H9 (cell line): Measurements from ENCODE around the gene MCOLN3. TPM values are rescaled to one million over a fixed set of nuclear protein-coding genes. Genes with fewer than 3 reads are reported as not detected.

Source experiments
- DNase-seq: peaks from one replicate; pipeline ENCODE4 v3.0.0-alpha.2; 2017
- H2AFZ ChIP-seq: one replicate; pipeline ENCODE4 v1.6.1; 2013; ENCODE audit warnings: mild to moderate bottlenecking, low read length, control low read depth, moderate library complexity
- H2AK5ac ChIP-seq: 2 replicates; pipeline ENCODE4 v1.6.1; 2013; ENCODE audit warnings: low read length, control low read depth, mixed read lengths; ENCODE audit not compliant: insufficient read length
- H2BK120ac ChIP-seq: one replicate; pipeline ENCODE4 v1.6.1; 2013; ENCODE audit warnings: low read depth, mild to moderate bottlenecking, low read length, control low read depth, inconsistent platforms; ENCODE audit not compliant: poor library complexity, severe bottlenecking
- H2BK12ac ChIP-seq: 2 replicates; pipeline ENCODE4 v1.6.1; 2013; ENCODE audit warnings: low read length, control low read depth, mixed read lengths, low read depth; ENCODE audit not compliant: insufficient read length
- H2BK15ac ChIP-seq: 2 replicates; pipeline ENCODE4 v1.6.1; 2013; ENCODE audit warnings: low read depth, low read length, control low read depth
- H2BK20ac ChIP-seq: one replicate; pipeline ENCODE4 v1.6.1; 2013; ENCODE audit warnings: low read depth, mild to moderate bottlenecking, low read length, control low read depth, inconsistent platforms; ENCODE audit not compliant: poor library complexity, severe bottlenecking
- H2BK5ac ChIP-seq: 2 replicates; pipeline ENCODE4 v1.6.1; 2013; ENCODE audit warnings: low read length, control low read depth, mixed read lengths; ENCODE audit not compliant: insufficient read length
- H3K14ac ChIP-seq: 2 replicates; pipeline ENCODE4 v1.6.1; 2013; ENCODE audit warnings: low read length, control low read depth; ENCODE audit not compliant: insufficient read depth
- H3K18ac ChIP-seq: 2 replicates; pipeline ENCODE4 v1.6.1; 2013; ENCODE audit warnings: low read depth, mild to moderate bottlenecking, mixed read lengths, low read length, control low read depth; ENCODE audit not compliant: insufficient read length
- H3K23ac ChIP-seq: 2 replicates; pipeline ENCODE4 v1.6.1; 2013; ENCODE audit warnings: low read length, control low read depth, mixed read lengths, low read depth; ENCODE audit not compliant: insufficient read length
- H3K23me2 ChIP-seq: 2 replicates; pipeline ENCODE4 v1.6.1; 2013; ENCODE audit warnings: low read depth, mild to moderate bottlenecking, mixed read lengths, low read length, control low read depth; ENCODE audit not compliant: insufficient read length, poor library complexity, severe bottlenecking
- H3K27ac ChIP-seq: 2 replicates; pipeline ENCODE4 v1.5.1; 2013; ENCODE audit warnings: low read length, control low read depth, mixed read lengths, low read depth; ENCODE audit not compliant: insufficient read length
- H3K27me3 ChIP-seq: 2 replicates; pipeline ENCODE4 v1.6.1; 2013; ENCODE audit warnings: low read length, control low read depth, inconsistent platforms; ENCODE audit not compliant: insufficient read depth
- H3K4ac ChIP-seq: 2 replicates; pipeline ENCODE4 v1.6.1; 2013; ENCODE audit warnings: low read depth, mild to moderate bottlenecking, control low read depth, inconsistent platforms, low read length, moderate library complexity
- H3K4me1 ChIP-seq: 2 replicates; pipeline ENCODE4 v1.6.1; 2013; ENCODE audit warnings: low read length, control low read depth, inconsistent platforms; ENCODE audit not compliant: insufficient read depth
- H3K4me2 ChIP-seq: 2 replicates; pipeline ENCODE4 v1.6.1; 2013; ENCODE audit warnings: low read length, control low read depth, mixed read lengths; ENCODE audit not compliant: insufficient read length, insufficient read depth
- H3K56ac ChIP-seq: 2 replicates; pipeline ENCODE4 v1.6.1; 2013; ENCODE audit warnings: low read depth, mild to moderate bottlenecking, mixed read lengths, low read length, control low read depth; ENCODE audit not compliant: insufficient read length
- H3K79me1 ChIP-seq: 2 replicates; pipeline ENCODE4 v1.6.1; 2013; ENCODE audit warnings: low read depth, mild to moderate bottlenecking, moderate library complexity, low read length, control low read depth, inconsistent platforms; ENCODE audit not compliant: insufficient read depth, poor library complexity, severe bottlenecking
- H3K79me2 ChIP-seq: 2 replicates; pipeline ENCODE4 v1.6.1; 2013; ENCODE audit warnings: low read length, control low read depth, inconsistent platforms; ENCODE audit not compliant: insufficient read depth
- H3K9ac ChIP-seq: 2 replicates; pipeline ENCODE4 v1.6.1; 2013; ENCODE audit warnings: low read length, control low read depth, mixed read lengths; ENCODE audit not compliant: insufficient read length; ENCODE audit errors: extremely low read depth
- H3K9me3 ChIP-seq: one replicate; pipeline ENCODE4 v1.6.1; 2013; ENCODE audit warnings: low read depth, low read length, inconsistent platforms; ENCODE audit not compliant: control insufficient read depth
- H3T11ph ChIP-seq: one replicate; pipeline ENCODE4 v1.6.1; 2013; ENCODE audit warnings: mild to moderate bottlenecking, low read length, control low read depth, inconsistent platforms
- H4K20me1 ChIP-seq: one replicate; pipeline ENCODE4 v1.6.1; 2013; ENCODE audit not compliant: control insufficient read depth, insufficient read length, insufficient read depth
- H4K5ac ChIP-seq: 2 replicates; pipeline ENCODE4 v1.6.1; 2013; ENCODE audit warnings: low read depth, mild to moderate bottlenecking, mixed read lengths, low read length, control low read depth; ENCODE audit not compliant: insufficient read length
- H4K8ac ChIP-seq: replicated peaks from 2 replicates; pipeline ENCODE4 v1.6.1; 2013; ENCODE audit warnings: low read length, control low read depth, mixed read lengths, low read depth; ENCODE audit not compliant: insufficient read length
- H4K91ac ChIP-seq: 2 replicates; pipeline ENCODE4 v1.6.1; 2013; ENCODE audit warnings: low read depth, mild to moderate bottlenecking, moderate library complexity, mixed read lengths, low read length, control low read depth; ENCODE audit not compliant: insufficient read length
- H3K27ac Mint-ChIP-seq, 3 experiments: 2 replicates in 2 of 3; 3 replicates in 1 of 3; pipeline ENCODE4 v1.8.0; 2020 to 2021; ENCODE audit warnings: mixed read lengths in 3 of 3, mild to moderate bottlenecking in 1 of 3, moderate library complexity in 1 of 3
- H3K27me3 Mint-ChIP-seq: 2 replicates; pipeline ENCODE4 v1.8.0; 2021; ENCODE audit warnings: low read depth, mild to moderate bottlenecking, moderate library complexity, mixed read lengths
- H3K36me3 Mint-ChIP-seq, 3 experiments: 2 replicates in 2 of 3; 3 replicates in 1 of 3; pipeline ENCODE4 v1.8.0; 2020 to 2021; ENCODE audit warnings: low read depth in 3 of 3, mixed read lengths in 3 of 3; ENCODE audit not compliant: insufficient read depth in 1 of 3
- H3K4me1 Mint-ChIP-seq, 2 experiments: 2 replicates each; pipeline ENCODE4 v1.8.0; 2020; ENCODE audit warnings: mixed read lengths in 2 of 2
- H3K4me3 Mint-ChIP-seq, 2 experiments: 2 replicates in 1 of 2; 3 replicates in 1 of 2; pipeline ENCODE4 v1.8.0; 2020 to 2021; ENCODE audit warnings: mild to moderate bottlenecking in 2 of 2, mixed read lengths in 2 of 2, moderate library complexity in 1 of 2
- H3K9me3 Mint-ChIP-seq, 2 experiments: 2 replicates in 1 of 2; 3 replicates in 1 of 2; pipeline ENCODE4 v1.8.0; 2020; ENCODE audit warnings: mild to moderate bottlenecking in 2 of 2, mixed read lengths in 2 of 2, moderate library complexity in 1 of 2
- WGBS: extraction: QIAGEN DNeasy Blood & Tissue Kit; methylation state at CpG from one replicate; pipeline ENCODE4 v1.1.7; 2013; ENCODE audit warnings: missing lambda C conversion rate, low lambda C conversion rate, mixed read lengths; ENCODE audit not compliant: insufficient read length; ENCODE audit errors: extremely low coverage; 5-methylcytosine and 5-hydroxymethylcytosine counted together
- total RNA-seq: library from RNA; stranded (reverse); gene quantifications from 2 replicates; pipeline ENCODE4 v1.2.1, GENCODE V29; 2021
- TF ChIP-seq, protein P1 (sequence below): fragments of 200-600 bp; sonication (generic); conservative IDR thresholded peaks from 3 replicates; pipeline ENCODE4 v1.8.0; 2021; ENCODE audit warnings: antibody characterized with exemption, mild to moderate bottlenecking

Gene MCOLN3
- total RNA-seq, 1 experiment from 2014 or later: 10.8 TPM

GRCh38 chr1:85019994-85020393 lies 28.3 kb downstream of the MCOLN3 start:
- Histone ChIP-seq H4K5ac (no peak overlapping the region), H2AFZ (no peak overlapping the region), H3K9ac (no peak overlapping the region), H3K23me2 (no peaks in the 10 kb centered on the region), H2BK120ac (no peak overlapping the region), H3K27ac (no peak overlapping the region), H3K27me3 (no peaks in the 10 kb centered on the region), H3K56ac (no peak overlapping the region), H4K20me1 (no peaks in the 10 kb centered on the region), H2BK15ac (no peak overlapping the region), H3K4me2 (no peak overlapping the region), H3T11ph (no peak overlapping the region), H3K79me1 (no peaks in the 10 kb centered on the region), H3K4ac (no peak overlapping the region), H2BK20ac (no peak overlapping the region), H3K4me1 (no peaks in the 10 kb centered on the region), H3K9me3 (no peaks in the 10 kb centered on the region), H3K14ac (no peak overlapping the region), H2AK5ac (no peak overlapping the region), H3K18ac (no peak overlapping the region), H2BK5ac (no peak overlapping the region), H3K23ac (no peak overlapping the region), H4K91ac (no peak overlapping the region), H4K8ac (no peak overlapping the region), H2BK12ac (no peak overlapping the region), H3K79me2 (no peaks in the 10 kb centered on the region)
- no peaks in the 10 kb centered on the region for H3K9me3 Mint-ChIP-seq
- TF ChIP-seq, protein P1, sequence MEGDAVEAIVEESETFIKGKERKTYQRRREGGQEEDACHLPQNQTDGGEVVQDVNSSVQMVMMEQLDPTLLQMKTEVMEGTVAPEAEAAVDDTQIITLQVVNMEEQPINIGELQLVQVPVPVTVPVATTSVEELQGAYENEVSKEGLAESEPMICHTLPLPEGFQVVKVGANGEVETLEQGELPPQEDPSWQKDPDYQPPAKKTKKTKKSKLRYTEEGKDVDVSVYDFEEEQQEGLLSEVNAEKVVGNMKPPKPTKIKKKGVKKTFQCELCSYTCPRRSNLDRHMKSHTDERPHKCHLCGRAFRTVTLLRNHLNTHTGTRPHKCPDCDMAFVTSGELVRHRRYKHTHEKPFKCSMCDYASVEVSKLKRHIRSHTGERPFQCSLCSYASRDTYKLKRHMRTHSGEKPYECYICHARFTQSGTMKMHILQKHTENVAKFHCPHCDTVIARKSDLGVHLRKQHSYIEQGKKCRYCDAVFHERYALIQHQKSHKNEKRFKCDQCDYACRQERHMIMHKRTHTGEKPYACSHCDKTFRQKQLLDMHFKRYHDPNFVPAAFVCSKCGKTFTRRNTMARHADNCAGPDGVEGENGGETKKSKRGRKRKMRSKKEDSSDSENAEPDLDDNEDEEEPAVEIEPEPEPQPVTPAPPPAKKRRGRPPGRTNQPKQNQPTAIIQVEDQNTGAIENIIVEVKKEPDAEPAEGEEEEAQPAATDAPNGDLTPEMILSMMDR: no peak
- H3K27me3 Mint-ChIP-seq: no peaks in the 10 kb centered on the region; the same call in 1 of the 2 replicates
- no CpG with 5 or more reads among the region's 4 CpGs for WGBS
- no peaks in the 10 kb centered on the region for H3K4me1 Mint-ChIP-seq
- H3K4me3 Mint-ChIP-seq: no peak overlapping the region
- no peaks in the 10 kb centered on the region for H3K36me3 Mint-ChIP-seq
- no peak overlapping the region for H3K27ac Mint-ChIP-seq
- no peak for DNase-seq
